Dendritic cell treated with granulocyte-macrophage colony-stimulating factor and Interleukin-4, amounts not matched to agents 40 ng/mL and 50 ng/mL, for 4 days (primary cell): ENCODE results near the gene NOCT.

Experiments
- H3K27ac Mint-ChIP-seq: one replicate; pipeline ENCODE4 v1.8.0; 2022; ENCODE audit warnings: mild to moderate bottlenecking, mixed read lengths
- H3K27me3 Mint-ChIP-seq: one replicate; pipeline ENCODE4 v1.8.0; 2022; ENCODE audit warnings: mild to moderate bottlenecking, mixed read lengths
- H3K36me3 Mint-ChIP-seq: one replicate; pipeline ENCODE4 v1.8.0; 2022; ENCODE audit warnings: low read depth, mixed read lengths
- H3K4me1 Mint-ChIP-seq: one replicate; pipeline ENCODE4 v1.8.0; 2022; ENCODE audit warnings: low read depth, mixed read lengths
- H3K4me3 Mint-ChIP-seq: one replicate; pipeline ENCODE4 v1.8.0; 2022; ENCODE audit warnings: mild to moderate bottlenecking, moderate library complexity, mixed read lengths
- H3K9me3 Mint-ChIP-seq: one replicate; pipeline ENCODE4 v1.8.0; 2022; ENCODE audit warnings: mixed read lengths
- intact Hi-C: fragments of 100-400 bp; cut with micrococcal nuclease; formaldehyde crosslinking; loops from one replicate; pipeline ENCODE4 v1.15.0; 2022

NOCT gene

GRCh38 chr4:139083956-139084803 is 68.6 kb downstream of the NOCT start:
- H3K27me3 Mint-ChIP-seq, result no peaks in the 10 kb centered on the region
- no peaks in the 10 kb centered on the region for H3K9me3 Mint-ChIP-seq
- intact Hi-C loops, result loop anchor here (5.0 kb wide), 2 partner anchors 93 to 218 kb away; partner anchors contain the start of genes ELF2, NAA15 and NDUFC1
- H3K27ac Mint-ChIP-seq, result peak overlapping the region; percentile 100
- peak overlapping the region; percentile 100 for H3K4me3 Mint-ChIP-seq
- peaks cover 21% of the 10 kb centered on the region for H3K36me3 Mint-ChIP-seq
- peaks cover 16% of the 10 kb centered on the region for H3K4me1 Mint-ChIP-seq

GRCh38 chr4:139084804-139085093 is 69.2 kb downstream of the NOCT start:
- Mint-ChIP-seq H3K9me3 (no peaks in the 10 kb centered on the region), H3K27me3 (no peaks in the 10 kb centered on the region), H3K36me3 (peaks cover 21% of the 10 kb centered on the region), H3K4me1 (peaks cover 16% of the 10 kb centered on the region), H3K27ac (peak overlapping the region; percentile 100), H3K4me3 (peak overlapping the region; percentile 100)
- intact Hi-C loops, result loop anchor here (5.0 kb wide), 2 partner anchors 93 to 218 kb away; partner anchors contain the start of genes ELF2, NAA15 and NDUFC1

- peaks cover 21% of the 10 kb centered on the region for H3K36me3 Mint-ChIP-seq
- no peak overlapping the region for H3K4me3 Mint-ChIP-seq
- intact Hi-C loops, result no loop called here
- H3K27me3 Mint-ChIP-seq, result no peaks in the 10 kb centered on the region
- no peaks in the 10 kb centered on the region for H3K9me3 Mint-ChIP-seq
- H3K27ac Mint-ChIP-seq, result peak overlapping the region; percentile 100
- peaks cover 16% of the 10 kb centered on the region for H3K4me1 Mint-ChIP-seq
Measured at GRCh38 chr4:139085141-139085540, 69.6 kb downstream of the NOCT start.

- Mint-ChIP-seq H3K27me3 (no peaks in the 10 kb centered on the region), H3K9me3 (no peaks in the 10 kb centered on the region), H3K4me3 (no peak overlapping the region), H3K36me3 (peaks cover 29% of the 10 kb centered on the region), H3K4me1 (no peaks in the 10 kb centered on the region), H3K27ac (no peak overlapping the region)
- intact Hi-C loops, result no loop called here
Measured at GRCh38 chr4:139092271-139092670, 76.7 kb downstream of the NOCT start.
